Measurements from ENCODE around the gene SACM1L. TPM values are rescaled to one million over a fixed set of nuclear protein-coding genes. Genes with fewer than 3 reads are reported as not detected.

SACM1L gene
- total RNA-seq, 1 donor from 2014 or later = 39.4 TPM

GRCh38 chr3:45730409-45731154, 41.4 kb downstream of the SACM1L start:
- Histone ChIP-seq H2AFZ (ENCODE audit: low read depth, low read length) (no peak overlapping the region), H3K4me3 (ENCODE audit: insufficient read depth, low read depth, low read length) (no peak overlapping the region), H3K4me2 (ENCODE audit: low read length) (no peak overlapping the region), H3K79me2 (ENCODE audit: insufficient read depth, low read length) (peaks cover 14% of the 10 kb centered on the region), H3K9ac (ENCODE audit: low read length) (no peak overlapping the region), H3K27ac (ENCODE audit: low read depth, low read length) (no peak overlapping the region), H4K20me1 (ENCODE audit: insufficient read depth, low read length) (peaks cover 12% of the 10 kb centered on the region), H3K4me1 (ENCODE audit: insufficient read depth, low read length) (no peaks in the 10 kb centered on the region), H3K27me3 (ENCODE audit: insufficient read depth, low read length) (no peaks in the 10 kb centered on the region), H3K9me3 (ENCODE audit: insufficient read depth, low read depth, low read length) (no peaks in the 10 kb centered on the region), H3K36me3 (ENCODE audit: insufficient read depth, low read length) (peaks cover 35% of the 10 kb centered on the region)
- DNase-seq (ENCODE audit: low read depth) (no peak), FAIRE-seq (no peak)
- Mint-ChIP-seq H3K4me1 (ENCODE audit: low read depth, unreplicated experiment) (no peaks in the 10 kb centered on the region), H3K9me3 (ENCODE audit: unreplicated experiment) (no peaks in the 10 kb centered on the region), H3K27me3 (ENCODE audit: low read depth, unreplicated experiment) (no peaks in the 10 kb centered on the region), H3K27ac (ENCODE audit: unreplicated experiment) (no peak overlapping the region), H3K4me3 (ENCODE audit: unreplicated experiment) (no peak overlapping the region), H3K36me3 (ENCODE audit: low read depth, unreplicated experiment) (peaks cover 8% of the 10 kb centered on the region)
- TF ChIP-seq EZH2 (IDR thresholded peaks at IDR 0.05; ENCODE audit: insufficient read depth, low read length) = no peak
- no peak for TF ChIP-seq CTCF (IDR thresholded peaks at IDR 0.05; ENCODE audit: insufficient read depth, low read depth, low read length)

- Mint-ChIP-seq H3K36me3 (ENCODE audit: low read depth, unreplicated experiment) (peaks cover 10% of the 10 kb centered on the region), H3K27ac (ENCODE audit: unreplicated experiment) (no peak overlapping the region), H3K27me3 (ENCODE audit: low read depth, unreplicated experiment) (no peaks in the 10 kb centered on the region), H3K4me1 (ENCODE audit: low read depth, unreplicated experiment) (peaks cover 1% of the 10 kb centered on the region), H3K9me3 (ENCODE audit: unreplicated experiment) (no peaks in the 10 kb centered on the region), H3K4me3 (ENCODE audit: unreplicated experiment) (no peak overlapping the region)
- Histone ChIP-seq H3K9ac (ENCODE audit: low read length) (no peak overlapping the region), H3K9me3 (ENCODE audit: insufficient read depth, low read depth, low read length) (no peaks in the 10 kb centered on the region), H2AFZ (ENCODE audit: low read depth, low read length) (no peak overlapping the region), H3K27me3 (ENCODE audit: insufficient read depth, low read length) (no peaks in the 10 kb centered on the region), H4K20me1 (ENCODE audit: insufficient read depth, low read length) (no peaks in the 10 kb centered on the region), H3K4me3 (ENCODE audit: insufficient read depth, low read depth, low read length) (no peak overlapping the region), H3K79me2 (ENCODE audit: insufficient read depth, low read length) (no peaks in the 10 kb centered on the region), H3K36me3 (ENCODE audit: insufficient read depth, low read length) (peaks cover 52% of the 10 kb centered on the region), H3K27ac (ENCODE audit: low read depth, low read length) (no peak overlapping the region), H3K4me2 (ENCODE audit: low read length) (no peak overlapping the region), H3K4me1 (ENCODE audit: insufficient read depth, low read length) (no peaks in the 10 kb centered on the region)
- FAIRE-seq (no peak), DNase-seq (ENCODE audit: low read depth) (no peak)
- TF ChIP-seq EZH2 (IDR thresholded peaks at IDR 0.05; ENCODE audit: insufficient read depth, low read length) = no peak
- no peak for TF ChIP-seq CTCF (IDR thresholded peaks at IDR 0.05; ENCODE audit: insufficient read depth, low read depth, low read length)
Measured at GRCh38 chr3:45736707-45737106, 47.5 kb downstream of the SACM1L start.

- FAIRE-seq = no peak
Measured at GRCh38 chr3:45737234-45737633, 48.0 kb downstream of the SACM1L start.

More at GRCh38 chr3:45737234-45737633, 48.0 kb downstream of the SACM1L start:
- H3K27me3 ChIP-seq (ENCODE audit: insufficient read depth, low read length) = no peaks in the 10 kb centered on the region
- H4K20me1 ChIP-seq (ENCODE audit: insufficient read depth, low read length) = no peaks in the 10 kb centered on the region
- no peak overlapping the region for H3K4me3 Mint-ChIP-seq (ENCODE audit: unreplicated experiment)
- H3K9me3 ChIP-seq (ENCODE audit: insufficient read depth, low read depth, low read length) = no peaks in the 10 kb centered on the region
- no peak overlapping the region for H3K27ac Mint-ChIP-seq (ENCODE audit: unreplicated experiment)
- H3K36me3 Mint-ChIP-seq (ENCODE audit: low read depth, unreplicated experiment) = peaks cover 10% of the 10 kb centered on the region
- H3K79me2 ChIP-seq (ENCODE audit: insufficient read depth, low read length) = no peaks in the 10 kb centered on the region
- TF ChIP-seq EZH2 (IDR thresholded peaks at IDR 0.05; ENCODE audit: insufficient read depth, low read length) = no peak
- no peak for TF ChIP-seq CTCF (IDR thresholded peaks at IDR 0.05; ENCODE audit: insufficient read depth, low read depth, low read length)
- no peak for DNase-seq (ENCODE audit: low read depth)
- peaks cover 1% of the 10 kb centered on the region for H3K4me1 Mint-ChIP-seq (ENCODE audit: low read depth, unreplicated experiment)
- no peak overlapping the region for H3K4me2 ChIP-seq (ENCODE audit: low read length)
- no peaks in the 10 kb centered on the region for H3K4me1 ChIP-seq (ENCODE audit: insufficient read depth, low read length)
- no peak overlapping the region for H3K27ac ChIP-seq (ENCODE audit: low read depth, low read length)
- H3K9me3 Mint-ChIP-seq (ENCODE audit: unreplicated experiment) = no peaks in the 10 kb centered on the region
- H2AFZ ChIP-seq (ENCODE audit: low read depth, low read length) = no peak overlapping the region
- no peaks in the 10 kb centered on the region for H3K27me3 Mint-ChIP-seq (ENCODE audit: low read depth, unreplicated experiment)
- peaks cover 50% of the 10 kb centered on the region for H3K36me3 ChIP-seq (ENCODE audit: insufficient read depth, low read length)
- H3K4me3 ChIP-seq (ENCODE audit: insufficient read depth, low read depth, low read length) = no peak overlapping the region
- H3K9ac ChIP-seq (ENCODE audit: low read length) = no peak overlapping the region
